H1 (cell line): ENCODE measurements around the gene RBFOX1. TPM values are rescaled to one million over a fixed set of nuclear protein-coding genes. Genes with fewer than 3 reads are reported as not detected.

Source experiments
- CTCF ChIA-PET: fragments of 300-600 bp; sonication (Branson Sonifier 250); formaldehyde crosslinking; loops from one replicate; lab custom pipeline; 2021; ENCODE audit not compliant: partially characterized antibody; lab: Charles Lee
- POLR2A ChIA-PET: fragments of 300-600 bp; sonication (Branson Sonifier 250); formaldehyde crosslinking; loops from one replicate; lab custom pipeline; 2021; ENCODE audit warnings: inconsistent platforms; ENCODE audit not compliant: partially characterized antibody; lab: Charles Lee
- DNase-seq, 2 experiments: peaks; one replicate each; pipeline versions ENCODE4 v3.0.0 to v3.0.0-alpha.2; 2010 to 2022; ENCODE audit warnings: low spot score in 2 of 2, low read depth in 1 of 2, mixed read lengths in 1 of 2
- FAIRE-seq: peaks from 2 replicates; lab custom pipeline; 2011; peaks lifted over from hg19 to GRCh38; lab: Jason Lieb, UNC
- H2AFZ ChIP-seq: 2 replicates; pipeline ENCODE4 v1.8.1; 2012; ENCODE audit warnings: low read length, inconsistent platforms
- H2AK5ac ChIP-seq: 2 replicates; pipeline ENCODE4 v1.6.1; 2013; ENCODE audit warnings: low read depth, low read length
- H2BK120ac ChIP-seq: replicated peaks from 2 replicates; pipeline ENCODE3; 2013; ENCODE audit warnings: low read depth, low read length, inconsistent platforms
- H2BK12ac ChIP-seq: 2 replicates; pipeline ENCODE4 v1.6.1; 2013; ENCODE audit warnings: low read depth, low read length
- H2BK15ac ChIP-seq: 2 replicates; pipeline ENCODE4 v1.6.1; 2013; ENCODE audit warnings: low read length
- H2BK20ac ChIP-seq: 2 replicates; pipeline ENCODE4 v1.6.1; 2013; ENCODE audit warnings: low read length
- H2BK5ac ChIP-seq: 2 replicates; pipeline ENCODE4 v1.6.1; 2013; ENCODE audit warnings: low read depth, low read length
- H3K14ac ChIP-seq: 2 replicates; pipeline ENCODE4 v1.6.1; 2013; ENCODE audit warnings: inconsistent platforms; ENCODE audit not compliant: insufficient read length
- H3K18ac ChIP-seq: 2 replicates; pipeline ENCODE4 v1.6.1; 2013; ENCODE audit warnings: low read length; ENCODE audit errors: extremely low read depth
- H3K23ac ChIP-seq: 2 replicates; pipeline ENCODE4 v1.6.1; 2013; ENCODE audit warnings: inconsistent platforms; ENCODE audit not compliant: insufficient read length
- H3K23me2 ChIP-seq: 2 replicates; pipeline ENCODE4 v1.6.1; 2013; ENCODE audit warnings: low read depth, low read length
- H3K27ac ChIP-seq: 2 replicates; pipeline ENCODE4 v1.6.1; 2011; ENCODE audit warnings: low read depth, low read length, inconsistent platforms
- H3K27me3 ChIP-seq, 4 experiments: replicated peaks in 1 of 4; 1 replicate in 1 of 4; 2 replicates in 3 of 4; pipeline versions ENCODE4 v1.6.1 to v1.8.1; 2011 to 2013; ENCODE audit warnings: low read length in 3 of 4, mild to moderate bottlenecking in 3 of 4, inconsistent platforms in 2 of 4, mixed read lengths in 2 of 4, moderate library complexity in 1 of 4; ENCODE audit not compliant: control insufficient read depth in 3 of 4, insufficient read depth in 3 of 4; ENCODE audit errors: extremely low read depth in 1 of 4
- H3K36me3 ChIP-seq, 4 experiments: 2 replicates each; pipeline versions ENCODE4 v1.6.1 to v1.8.1; 2011 to 2013; ENCODE audit warnings: mild to moderate bottlenecking in 4 of 4, low read length in 3 of 4, moderate library complexity in 2 of 4, control low read depth in 1 of 4, inconsistent platforms in 1 of 4; ENCODE audit not compliant: insufficient read depth in 4 of 4, control insufficient read depth in 2 of 4
- H3K4ac ChIP-seq: replicated peaks from 2 replicates; pipeline ENCODE3; 2013; ENCODE audit warnings: low read length, low read depth, mixed read lengths, inconsistent platforms; ENCODE audit not compliant: insufficient read length
- H3K4me1 ChIP-seq, 4 experiments: replicated peaks in 1 of 4; 1 replicate in 1 of 4; 2 replicates in 3 of 4; pipeline versions ENCODE4 v1.6.1 to v1.8.1; 2011 to 2013; ENCODE audit warnings: low read length in 3 of 4, inconsistent platforms in 2 of 4, mixed read lengths in 1 of 4; ENCODE audit not compliant: insufficient read depth in 4 of 4, control insufficient read depth in 3 of 4
- H3K4me2 ChIP-seq, 2 experiments: 2 replicates each; pipeline versions ENCODE4 v1.6.1 to v1.8.1; 2011 to 2013; ENCODE audit warnings: low read depth in 2 of 2, low read length in 2 of 2, control low read depth in 1 of 2, inconsistent platforms in 1 of 2, mild to moderate bottlenecking in 1 of 2; ENCODE audit not compliant: insufficient read depth in 1 of 2
- H3K4me3 ChIP-seq, 4 experiments: fragments of 200-600, 300-600 bp in 1 of 4; sonication (generic), shearing (Covaris generic), sonication (Bioruptor Twin) in 1 of 4; 2 replicates each; pipeline versions ENCODE4 v1.5.1 to v1.8.1; 2011 to 2016; ENCODE audit warnings: low read length in 4 of 4, low read depth in 3 of 4, control low read depth in 2 of 4, inconsistent platforms in 2 of 4, mild to moderate bottlenecking in 2 of 4, mixed read lengths in 1 of 4, moderate library complexity in 1 of 4; ENCODE audit not compliant: insufficient read depth in 2 of 4; ENCODE audit errors: extremely low read depth in 1 of 4
- H3K56ac ChIP-seq: replicated peaks from 2 replicates; pipeline ENCODE3; 2013; ENCODE audit warnings: low read depth, mild to moderate bottlenecking, mixed read lengths, low read length, inconsistent platforms; ENCODE audit not compliant: insufficient read length
- H3K79me1 ChIP-seq: 2 replicates; pipeline ENCODE4 v1.6.1; 2013; ENCODE audit warnings: low read depth, low read length, control low read depth
- H3K79me2 ChIP-seq, 2 experiments: 2 replicates each; pipeline versions ENCODE4 v1.6.1 to v1.8.1; 2012 to 2013; ENCODE audit warnings: low read length in 2 of 2, mild to moderate bottlenecking in 2 of 2, inconsistent platforms in 1 of 2; ENCODE audit not compliant: insufficient read depth in 2 of 2, control insufficient read depth in 1 of 2
- H3K9ac ChIP-seq, 4 experiments: replicated peaks in 1 of 4; 1 replicate in 1 of 4; 2 replicates in 3 of 4; pipeline versions ENCODE4 v1.6.1 to v1.8.1; 2011 to 2013; ENCODE audit warnings: low read depth in 3 of 4, low read length in 3 of 4, control low read depth in 2 of 4, mild to moderate bottlenecking in 2 of 4, moderate library complexity in 2 of 4, inconsistent platforms in 1 of 4; ENCODE audit errors: extremely low read depth in 1 of 4
- H3K9me3 ChIP-seq, 2 experiments: 2 replicates each; pipeline versions ENCODE4 v1.6.1 to v1.8.1; 2012 to 2013; ENCODE audit warnings: mild to moderate bottlenecking in 2 of 2, moderate library complexity in 2 of 2, control low read depth in 1 of 2, inconsistent platforms in 1 of 2, low read depth in 1 of 2, low read length in 1 of 2, mixed read lengths in 1 of 2; ENCODE audit not compliant: insufficient read depth in 2 of 2
- H4K20me1 ChIP-seq, 2 experiments: replicated peaks in 1 of 2; 2 replicates each; pipeline versions ENCODE3 to v1.8.1; 2011 to 2013; ENCODE audit warnings: inconsistent platforms in 2 of 2, low read length in 2 of 2, mild to moderate bottlenecking in 1 of 2; ENCODE audit not compliant: insufficient read depth in 2 of 2, control insufficient read depth in 1 of 2
- H4K5ac ChIP-seq: 2 replicates; pipeline ENCODE4 v1.6.1; 2013; ENCODE audit warnings: low read length, low read depth, mixed read lengths, inconsistent platforms; ENCODE audit not compliant: insufficient read length
- H4K8ac ChIP-seq: 2 replicates; pipeline ENCODE4 v1.8.0; 2013; ENCODE audit warnings: mild to moderate bottlenecking, moderate library complexity, low read length, inconsistent platforms; ENCODE audit not compliant: insufficient read depth; ENCODE audit errors: extremely low read depth
- H4K91ac ChIP-seq: replicated peaks from 2 replicates; pipeline ENCODE3; 2013; ENCODE audit warnings: low read length, mixed read lengths, inconsistent platforms; ENCODE audit not compliant: insufficient read length
- ASH2L ChIP-seq: fragments of 200-600, 300-600 bp; sonication (generic); IDR thresholded peaks from one replicate; pipeline ENCODE4 v1.7.1; 2017; ENCODE audit warnings: low read length
- HDAC6 ChIP-seq: IDR thresholded peaks from one replicate; pipeline ENCODE4 v1.7.1; 2012; ENCODE audit warnings: low read depth, mild to moderate bottlenecking, inconsistent platforms, low read length, moderate library complexity
- KDM5A ChIP-seq: fragments of 200-600 bp; IDR thresholded peaks from 2 replicates; pipeline ENCODE4 v1.7.1; 2012; ENCODE audit warnings: mild to moderate bottlenecking, low read length, inconsistent platforms, mixed read lengths
- MAFK ChIP-seq: IDR thresholded peaks from 2 replicates; pipeline ENCODE4 v1.6.1; 2012; ENCODE audit warnings: low read depth, mild to moderate bottlenecking, improper control_type of control experiment, low read length
- POLR2AphosphoS5 ChIP-seq: IDR thresholded peaks from 2 replicates; pipeline ENCODE4 v1.6.1; 2011; ENCODE audit warnings: low read depth, low read length
- RXRA ChIP-seq: IDR thresholded peaks from 2 replicates; pipeline ENCODE4 v1.6.1; 2011; ENCODE audit warnings: low read depth, mild to moderate bottlenecking, low read length, moderate library complexity; ENCODE audit not compliant: insufficient read depth
- WGBS, 2 experiments: shearing (Covaris generic) in 1 of 2; methylation state at CpG; one replicate each; pipeline versions ENCODE4 v1.1.6 to v1.1.7; 2013 to 2015; ENCODE audit warnings: low lambda C conversion rate in 2 of 2, mixed read lengths in 2 of 2, inconsistent platforms in 1 of 2, low coverage in 1 of 2, missing lambda C conversion rate in 1 of 2; ENCODE audit not compliant: insufficient replicate concordance in 2 of 2, insufficient coverage in 1 of 2, insufficient read length in 1 of 2; ENCODE audit errors: extremely low coverage in 1 of 2, missing lambda C conversion rate in 1 of 2; 5-methylcytosine and 5-hydroxymethylcytosine counted together
- polyA plus RNA-seq, 7 experiments: library from polyadenylated mRNA; depleted of rRNA in 3 of 7; stranded (reverse) in 5 of 7; unstranded in 2 of 7; fragments of >200 nt in 5 of 7; fragments of 200-250 nt in 2 of 7; gene quantifications; 1 replicate in 5 of 7; 2 replicates in 1 of 7; 4 replicates in 1 of 7; pipeline versions ENCODE4 v1.2.1 to v1.2.3, GENCODE V29; 2011 to 2013; ENCODE audit warnings: missing spikeins in 2 of 7, mixed read lengths in 2 of 7
- total RNA-seq: library from RNA; stranded (reverse); fragmentation: NEBNext Ultra II Directional; extraction: Animal tissue kit (Norgen Biotek cat#: 25700); gene quantifications from 2 replicates; pipeline ENCODE4 v1.2.1, GENCODE V29; 2021

The RBFOX1 gene
- total and polyA plus RNA-seq, 2 of the 8 experiments (the other 6 are each of a cell fraction or from before 2014, with no cell fraction given): 1.7 to 2.8 TPM

DNA sequence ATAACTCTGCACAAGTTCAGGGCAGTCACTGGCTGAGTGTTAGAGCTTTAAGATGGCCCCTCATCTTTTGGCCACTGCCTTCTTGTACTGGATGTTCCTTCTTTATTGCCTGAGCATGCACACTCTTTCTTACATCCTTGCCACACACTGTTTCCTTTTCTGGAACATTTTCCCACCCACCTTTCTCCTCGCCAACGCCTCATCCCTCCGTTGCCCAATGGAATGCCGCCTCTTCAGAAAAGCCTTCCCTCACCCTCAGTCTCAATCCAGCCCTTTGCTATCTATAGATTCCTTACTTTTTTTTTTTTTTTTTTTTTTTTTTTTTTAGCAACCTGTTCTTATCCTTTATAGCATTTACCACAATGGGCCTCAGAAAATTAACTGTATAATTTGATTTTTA, 47.9 kb upstream of the RBFOX1 start:
- Histone ChIP-seq H4K20me1 (no peaks in the 10 kb centered on the region), H3K14ac (no peak overlapping the region), H2BK5ac (no peak overlapping the region), H3K27ac (no peak overlapping the region), H2BK15ac (no peak overlapping the region), H3K9me3 (peaks cover 3 to 6% of the 10 kb centered on the region in 2 experiments), H3K4me3 (no peak overlapping the region), H3K56ac (no peak overlapping the region), H3K4me2 (no peak overlapping the region), H3K18ac (no peak overlapping the region), H4K5ac (no peak overlapping the region), H2AK5ac (no peak overlapping the region), H3K23ac (no peak overlapping the region), H3K36me3 (no peaks in the 10 kb centered on the region), H2AFZ (no peak overlapping the region), H3K4ac (no peak overlapping the region), H3K9ac (no peak overlapping the region), H4K8ac (no peak overlapping the region), H3K4me1 (no peaks in the 10 kb centered on the region), H2BK20ac (no peak overlapping the region), H3K23me2 (peaks cover 2% of the 10 kb centered on the region; the same call in 1 of the 2 replicates), H3K79me1 (no peaks in the 10 kb centered on the region), H2BK12ac (no peak overlapping the region), H3K27me3 (no peaks in the 10 kb centered on the region), H4K91ac (no peak overlapping the region), H3K79me2 (no peaks in the 10 kb centered on the region), H2BK120ac (no peak overlapping the region)
- ChIA-PET POLR2A (no interaction called here), CTCF (interaction anchor here (1.1 kb wide), 1 partner anchor 189 kb away, joined by 3 read pairs; no protein-coding TSS in a partner anchor)
- TF ChIP-seq MAFK (no peak), KDM5A (no peak), POLR2AphosphoS5 (no peak), RXRA (no peak), ASH2L (no peak), HDAC6 (no peak)
- WGBS, 2 experiments: 96% methylated on average over 4 of the region's 4 CpGs; no CpG with 5 or more reads in 1 of the 2 experiments
- FAIRE-seq: no peak
- no peak for DNase-seq
